ENCODE data around the gene OIP5.

DNA sequence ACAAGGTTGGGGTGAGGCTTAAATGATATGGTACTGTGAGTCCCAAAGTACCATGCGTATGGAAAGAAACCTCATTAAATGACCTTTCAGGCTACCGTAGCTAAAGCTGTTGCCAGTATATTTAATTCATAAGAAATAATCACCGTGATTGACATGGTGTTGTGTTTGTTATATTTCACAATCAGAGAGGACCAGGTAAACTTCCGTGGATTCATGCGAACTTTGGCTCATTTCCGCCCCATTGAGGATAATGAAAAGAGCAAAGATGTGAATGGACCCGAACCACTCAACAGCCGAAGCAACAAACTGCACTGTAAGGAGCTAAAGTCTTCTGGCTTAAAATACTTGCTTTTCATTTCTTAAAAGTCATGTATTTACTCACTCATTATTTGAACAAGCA is 69.8 kb downstream of the OIP5 start:
- no peak for TF ChIP-seq POLR2A (IDR thresholded peaks at IDR 0.05; ENCODE audit: low read depth, low read length)
- TF ChIP-seq PAX5 (IDR thresholded peaks at IDR 0.05; ENCODE audit: insufficient read depth, low read length, severe bottlenecking), result no peak
- no peak for TF ChIP-seq TAF1 (IDR thresholded peaks at IDR 0.05; ENCODE audit: low read depth, low read length)
- TF ChIP-seq POLR2AphosphoS5 (IDR thresholded peaks at IDR 0.05; ENCODE audit: low read depth, low read length), result no peak
